Endothelial cell of umbilical vein (primary cell): ENCODE measurements around the gene DMRT3. TPM values are rescaled to one million over a fixed set of nuclear protein-coding genes. Genes with fewer than 3 reads are reported as not detected.

Source experiments
- BruUV-seq: library from RNA; stranded (reverse); fragments of 400-500 nt; replicated peaks from 2 replicates; lab custom pipeline; 2021; lab: Mats Ljungman, UMichigan
- CTCF ChIA-PET: fragments of 300-600, 350-600 bp; sonication (Branson Sonifier 250); formaldehyde crosslinking; loops from one replicate; lab custom pipeline; 2021; ENCODE audit warnings: antibody characterized with exemption, inconsistent platforms; lab: Charles Lee
- POLR2A ChIA-PET: fragments of 300-600, 350-600 bp; sonication (Branson Sonifier 250); formaldehyde crosslinking; loops from one replicate; lab custom pipeline; 2021; ENCODE audit warnings: antibody characterized with exemption, inconsistent platforms; lab: Charles Lee
- DNase-seq: peaks from one replicate; pipeline ENCODE4 v3.0.0-alpha.2; 2011; ENCODE audit warnings: low read depth, low spot score
- FAIRE-seq: peaks from 2 replicates; lab custom pipeline; 2011; peaks lifted over from hg19 to GRCh38; lab: Jason Lieb, UNC
- H2AFZ ChIP-seq: 2 replicates; pipeline ENCODE4 v1.6.0; 2012; ENCODE audit warnings: low read depth, low read length, control low read depth, inconsistent platforms
- H3K27ac ChIP-seq: 2 replicates; pipeline ENCODE4 v1.5.1; 2011; ENCODE audit warnings: low read depth, mild to moderate bottlenecking, control low read depth, low read length, moderate library complexity; ENCODE audit not compliant: insufficient read depth
- H3K27me3 ChIP-seq, 2 experiments: 2 replicates each; pipeline versions ENCODE4 v1.6.0 to v1.6.1; 2011; ENCODE audit warnings: low read length in 2 of 2, mixed read lengths in 1 of 2; ENCODE audit not compliant: control insufficient read depth in 2 of 2, insufficient read depth in 2 of 2
- H3K36me3 ChIP-seq, 2 experiments: 2 replicates in 1 of 2; 3 replicates in 1 of 2; pipeline ENCODE4 v1.5.1; 2011; ENCODE audit warnings: low read length in 2 of 2, mild to moderate bottlenecking in 1 of 2, moderate library complexity in 1 of 2; ENCODE audit not compliant: control insufficient read depth in 2 of 2, insufficient read depth in 2 of 2; ENCODE audit errors: extremely low read depth in 1 of 2
- H3K4me1 ChIP-seq: 3 replicates; pipeline ENCODE4 v1.5.1; 2011; ENCODE audit warnings: mild to moderate bottlenecking, low read length; ENCODE audit not compliant: control insufficient read depth, insufficient read depth; ENCODE audit errors: extremely low read depth
- H3K4me2 ChIP-seq: 2 replicates; pipeline ENCODE4 v1.6.1; 2011; ENCODE audit warnings: low read length, control low read depth, mixed read lengths; ENCODE audit not compliant: insufficient read depth
- H3K4me3 ChIP-seq, 3 experiments: fragments of 200-600 bp in 1 of 3; sonication (generic), shearing (Covaris generic) in 1 of 3; replicated peaks in 1 of 3; 2 replicates each; pipeline ENCODE4 v1.5.1; 2011 to 2016; ENCODE audit warnings: control low read depth in 3 of 3, low read length in 3 of 3, mild to moderate bottlenecking in 2 of 3, inconsistent platforms in 1 of 3, low read depth in 1 of 3, moderate library complexity in 1 of 3; ENCODE audit not compliant: insufficient read depth in 1 of 3
- H3K79me2 ChIP-seq: 2 replicates; pipeline ENCODE4 v1.6.0; 2012; ENCODE audit warnings: low read length, inconsistent platforms; ENCODE audit not compliant: control insufficient read depth, insufficient read depth
- H3K9ac ChIP-seq: replicated peaks from 2 replicates; pipeline ENCODE3; 2011; ENCODE audit warnings: low read length, control low read depth; ENCODE audit not compliant: insufficient read depth; ENCODE audit errors: extremely low read depth
- H3K9me1 ChIP-seq: replicated peaks from 3 replicates; pipeline ENCODE4 v1.6.0; 2011; ENCODE audit warnings: mild to moderate bottlenecking, low read length; ENCODE audit not compliant: control insufficient read depth, insufficient read depth; ENCODE audit errors: extremely low read depth
- H3K9me3 ChIP-seq: replicated peaks from 2 replicates; pipeline ENCODE4 v1.5.1; 2012; ENCODE audit warnings: low read length, inconsistent platforms; ENCODE audit not compliant: control insufficient read depth, insufficient read depth
- H4K20me1 ChIP-seq: replicated peaks from 2 replicates; pipeline ENCODE3; 2011; ENCODE audit warnings: mild to moderate bottlenecking, low read length; ENCODE audit not compliant: control insufficient read depth, insufficient read depth; ENCODE audit errors: extremely low read depth
- CTCF ChIP-seq, 2 donors: IDR thresholded peaks; 1 replicate in 1 of 2; 2 replicates in 1 of 2; pipeline ENCODE4 v1.5.1; 2011; ENCODE audit warnings: low read length in 2 of 2, mild to moderate bottlenecking in 2 of 2, moderate library complexity in 2 of 2, control low read depth in 1 of 2, inconsistent platforms in 1 of 2, low read depth in 1 of 2; ENCODE audit not compliant: insufficient read depth in 1 of 2; ENCODE audit errors: extremely low read depth in 1 of 2
- EZH2 ChIP-seq: IDR thresholded peaks from 2 replicates; pipeline ENCODE4 v1.6.1; 2012; ENCODE audit warnings: borderline replicate concordance, low read depth, mild to moderate bottlenecking, moderate library complexity, low read length, inconsistent platforms; ENCODE audit not compliant: severe bottlenecking
- FOS ChIP-seq: IDR thresholded peaks from 2 replicates; pipeline ENCODE4 v1.6.1; 2011; ENCODE audit warnings: mild to moderate bottlenecking, low read length, moderate library complexity, borderline replicate concordance; ENCODE audit not compliant: insufficient read depth
- GATA2 ChIP-seq: IDR thresholded peaks from 2 replicates; pipeline ENCODE4 v1.7.0; 2011; ENCODE audit warnings: low read depth, mild to moderate bottlenecking, moderate library complexity, mixed read lengths, low read length; ENCODE audit not compliant: insufficient read length, insufficient read depth
- JUN ChIP-seq: IDR thresholded peaks from 2 replicates; pipeline ENCODE4 v1.6.1; 2011; ENCODE audit warnings: borderline replicate concordance, low read depth; ENCODE audit not compliant: insufficient read length, insufficient read depth
- MYC ChIP-seq: IDR thresholded peaks from one replicate; pipeline ENCODE4 v1.6.1; 2011; ENCODE audit warnings: mild to moderate bottlenecking, low read depth, low read length
- POLR2A ChIP-seq: IDR thresholded peaks from 2 replicates; pipeline ENCODE4 v1.6.1; 2012; ENCODE audit warnings: low read depth, mild to moderate bottlenecking, control low read depth, low read length
- POLR2AphosphoS5 ChIP-seq: IDR thresholded peaks from 2 replicates; pipeline ENCODE4 v1.6.1; 2012; ENCODE audit warnings: low read depth, mild to moderate bottlenecking, control low read depth, low read length, moderate library complexity; ENCODE audit not compliant: insufficient read depth
- dilution Hi-C: fragments of 300-500 bp; cut with MboI; formaldehyde crosslinking; loops from one replicate; pipeline ENCODE4 v1.15.0; 2019; ENCODE audit warnings: low sequenced_read_pairs; ENCODE audit not compliant: extremely low pct_ligation_motif_present
- intact Hi-C: fragments of 100-400 bp; cut with micrococcal nuclease; formaldehyde crosslinking; loops from one replicate; pipeline ENCODE4 v1.10.0; 2022
- polyA plus RNA-seq, 4 experiments: library from polyadenylated mRNA; depleted of rRNA in 3 of 4; stranded (reverse) in 3 of 4; unstranded in 1 of 4; fragments of >200 nt; gene quantifications; 2 replicates each; pipeline versions ENCODE4 v1.2.1 to v1.2.3, GENCODE V29; 2011 to 2012; ENCODE audit warnings: missing spikeins in 1 of 4
- total RNA-seq: library from RNA; stranded (reverse); gene quantifications from 2 replicates; pipeline ENCODE4 v1.2.3, GENCODE V29; 2021
- TF ChIP-seq, protein P1 (sequence below): IDR thresholded peaks from 2 replicates; pipeline ENCODE4 v1.6.1; 2011; ENCODE audit not compliant: insufficient read depth, insufficient read length

DMRT3 gene
- total and polyA plus RNA-seq, 2 donors (not counting 3 experiments of a cell fraction or from before 2014, with no cell fraction given) = not detected

DNA sequence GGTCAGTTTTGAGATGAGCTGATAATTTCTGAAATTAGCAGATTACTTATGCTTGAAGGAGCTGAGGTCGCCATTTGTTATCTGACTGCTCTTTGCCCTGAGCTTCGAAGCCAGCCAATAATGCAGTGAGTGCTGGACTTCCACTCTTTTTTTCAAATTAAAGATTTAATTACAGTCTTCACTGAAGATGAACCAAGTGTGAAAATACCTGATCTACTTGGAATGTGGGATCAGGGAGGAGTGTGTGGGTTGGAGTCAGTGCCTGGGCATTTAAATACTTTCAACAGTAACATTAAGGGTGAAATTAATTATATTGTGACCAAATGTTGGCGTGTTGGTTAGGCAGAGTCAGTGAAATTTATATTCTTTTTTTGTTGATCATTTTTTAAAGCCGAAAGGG is 23.9 kb upstream of the DMRT3 start:
- no peak for FAIRE-seq
- TF ChIP-seq, protein P1, sequence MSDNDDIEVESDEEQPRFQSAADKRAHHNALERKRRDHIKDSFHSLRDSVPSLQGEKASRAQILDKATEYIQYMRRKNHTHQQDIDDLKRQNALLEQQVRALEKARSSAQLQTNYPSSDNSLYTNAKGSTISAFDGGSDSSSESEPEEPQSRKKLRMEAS = no peak
- TF ChIP-seq CTCF (IDR thresholded peaks at IDR 0.05; ENCODE audit: extremely low read depth in 1 of 2, insufficient read depth in 1 of 2, low read depth in 1 of 2, low read length in 2 of 2) = no peak
- no peak for TF ChIP-seq EZH2
- TF ChIP-seq FOS = no peak
- no peak for TF ChIP-seq POLR2A
- no peak for TF ChIP-seq MYC
- TF ChIP-seq GATA2 = no peak
- no peak for TF ChIP-seq POLR2AphosphoS5
- TF ChIP-seq JUN = no peak
- Histone ChIP-seq H4K20me1 (no peaks in the 10 kb centered on the region), H3K4me1 (no peaks in the 10 kb centered on the region), H3K9me3 (no peaks in the 10 kb centered on the region), H2AFZ (no peak overlapping the region), H3K4me3 (no peak overlapping the region), H3K9me1 (no peaks in the 10 kb centered on the region), H3K79me2 (no peaks in the 10 kb centered on the region), H3K9ac (no peak overlapping the region), H3K27me3 (peaks cover 0 to 4% of the 10 kb centered on the region in 2 experiments), H3K36me3 (no peaks in the 10 kb centered on the region), H3K27ac (no peak overlapping the region), H3K4me2 (no peak overlapping the region)
- no TSS peak for BruUV-seq
- intact Hi-C loops = no loop called here
- CTCF ChIA-PET = interaction anchor here (1.3 to 1.5 kb wide), 2 partner anchors 17 to 57 kb away, joined by 3 read pairs; no protein-coding TSS in a partner anchor
- POLR2A ChIA-PET = no interaction called here
- no peak for DNase-seq
- dilution Hi-C loops = no loop called here
